CD4-positive, alpha-beta T cell treated with Interleukin-10 for 1 hour (primary cell): ENCODE data around the gene CD22.
"Not testable (repeated sequence)": the region's sequence is repeated elsewhere in the genome, so short reads cannot be mapped to it uniquely, and the experiment has no call there.

Experiments used
- DNase-seq: peaks from one replicate; pipeline ENCODE4 v3.0.0-alpha.2; 2020

The CD22 gene

GRCh38 chr19:35362261-35363000 is 33.4 kb downstream of the CD22 start:
- no peak for DNase-seq

DNA sequence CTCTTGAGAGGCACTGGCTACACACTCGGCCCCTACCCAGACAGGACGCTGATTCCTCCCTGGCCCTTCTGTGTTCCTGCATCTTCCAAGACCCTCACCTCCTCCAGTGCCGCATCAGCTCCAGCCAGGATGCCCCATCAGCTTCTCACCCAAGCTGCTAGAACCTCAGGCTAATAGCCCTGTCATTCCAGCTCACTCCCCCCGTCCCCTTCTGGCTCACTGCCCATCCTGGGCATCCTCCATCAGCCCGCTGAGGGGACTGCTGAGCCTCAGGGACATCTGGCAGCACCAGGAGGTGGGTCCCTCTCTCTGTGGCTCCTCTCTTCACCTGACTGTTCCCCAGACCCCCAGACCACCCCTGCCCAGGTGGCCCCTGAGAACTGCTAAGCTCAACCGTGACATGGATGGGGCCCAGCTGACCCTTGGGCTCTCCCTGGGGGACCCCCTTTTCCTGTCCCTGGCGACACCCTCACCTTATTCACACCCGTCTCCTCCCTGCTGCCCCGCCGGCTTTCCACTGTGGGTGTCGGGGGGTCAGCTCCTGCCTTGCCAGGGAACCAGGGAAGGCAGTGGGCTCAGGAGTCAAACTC is 34.1 kb downstream of the CD22 start:
- DNase-seq: no peak

GRCh38 chr19:35363711-35364425 is 34.9 kb downstream of the CD22 start:
- DNase-seq: no peak

GRCh38 chr19:35365303-35365702 is 36.3 kb downstream of the CD22 start:
- no peak for DNase-seq

- DNase-seq: no peak
Measured at GRCh38 chr19:35368378-35368777, 39.4 kb downstream of the CD22 start.

DNA sequence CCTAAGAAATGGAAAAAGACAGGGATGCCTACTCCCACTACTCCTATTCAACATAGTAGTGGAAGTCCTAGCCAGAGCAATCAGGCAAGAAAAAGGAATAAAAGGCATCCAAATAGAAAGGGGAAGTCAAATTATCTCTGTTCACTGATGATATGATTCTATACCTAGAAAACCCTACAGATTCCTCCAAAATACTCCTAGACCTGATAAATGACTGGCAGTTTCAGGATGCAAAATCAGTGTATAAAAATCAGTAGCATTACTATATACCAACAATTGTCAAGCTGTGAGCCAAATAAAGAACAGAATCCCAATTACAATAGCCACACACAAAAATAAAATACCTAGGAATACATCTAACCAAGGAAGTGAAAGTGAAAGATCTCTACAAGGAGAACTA is 40.5 kb downstream of the CD22 start:
- no peak for DNase-seq

DNA sequence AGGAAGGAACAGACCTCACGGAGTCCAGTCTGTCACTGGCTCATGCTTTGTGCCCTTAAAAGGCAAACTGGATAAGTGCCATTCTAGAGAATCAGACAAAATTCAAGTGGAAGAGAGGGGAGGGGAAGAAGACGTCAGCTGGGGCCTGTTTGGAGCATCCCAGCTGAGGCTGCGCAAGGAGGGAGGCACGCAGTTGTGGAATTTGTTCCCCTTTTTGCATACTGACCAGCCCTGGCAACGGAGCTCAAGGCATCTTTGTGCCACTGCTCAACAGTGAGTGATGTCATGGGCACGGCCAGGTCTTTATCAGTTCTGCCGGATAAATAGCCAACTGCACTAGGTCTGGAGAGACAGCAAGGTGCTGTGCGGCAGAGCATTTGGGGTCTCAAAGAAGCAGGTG is 41.7 kb downstream of the CD22 start, which contains the start of gene GPR42:
Gene GPR42, plus strand, starts transcription at position 347 of the 400 bp plus-strand sequence. CDS start 292 bp downstream, outside the sequence.
- DNase-seq: no peak

- DNase-seq: no peak
Measured at GRCh38 chr19:35373492-35373891, 44.5 kb downstream of the CD22 start.

DNA sequence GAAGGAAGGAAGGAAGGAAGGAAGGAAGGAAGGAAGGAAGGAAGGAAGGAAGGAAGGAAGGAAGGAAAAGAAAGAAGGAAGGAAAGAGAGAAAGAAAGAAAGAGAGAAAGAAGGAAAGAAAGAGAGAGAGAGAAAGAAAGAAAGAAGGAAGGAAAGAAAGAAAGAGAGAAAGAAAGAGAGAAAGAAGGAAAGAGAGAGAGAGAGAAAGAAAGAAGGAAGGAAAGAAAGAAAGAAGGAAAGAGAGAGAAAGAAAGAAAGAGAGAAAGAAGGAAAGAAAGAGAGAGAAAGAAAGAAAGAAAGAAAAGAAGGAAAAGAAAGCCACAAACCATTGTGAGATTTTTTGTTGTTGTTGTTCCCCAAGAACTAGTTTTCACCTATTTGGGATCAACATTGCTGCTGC is 45.0 kb downstream of the CD22 start:
- not testable (repeated sequence) for DNase-seq

DNA sequence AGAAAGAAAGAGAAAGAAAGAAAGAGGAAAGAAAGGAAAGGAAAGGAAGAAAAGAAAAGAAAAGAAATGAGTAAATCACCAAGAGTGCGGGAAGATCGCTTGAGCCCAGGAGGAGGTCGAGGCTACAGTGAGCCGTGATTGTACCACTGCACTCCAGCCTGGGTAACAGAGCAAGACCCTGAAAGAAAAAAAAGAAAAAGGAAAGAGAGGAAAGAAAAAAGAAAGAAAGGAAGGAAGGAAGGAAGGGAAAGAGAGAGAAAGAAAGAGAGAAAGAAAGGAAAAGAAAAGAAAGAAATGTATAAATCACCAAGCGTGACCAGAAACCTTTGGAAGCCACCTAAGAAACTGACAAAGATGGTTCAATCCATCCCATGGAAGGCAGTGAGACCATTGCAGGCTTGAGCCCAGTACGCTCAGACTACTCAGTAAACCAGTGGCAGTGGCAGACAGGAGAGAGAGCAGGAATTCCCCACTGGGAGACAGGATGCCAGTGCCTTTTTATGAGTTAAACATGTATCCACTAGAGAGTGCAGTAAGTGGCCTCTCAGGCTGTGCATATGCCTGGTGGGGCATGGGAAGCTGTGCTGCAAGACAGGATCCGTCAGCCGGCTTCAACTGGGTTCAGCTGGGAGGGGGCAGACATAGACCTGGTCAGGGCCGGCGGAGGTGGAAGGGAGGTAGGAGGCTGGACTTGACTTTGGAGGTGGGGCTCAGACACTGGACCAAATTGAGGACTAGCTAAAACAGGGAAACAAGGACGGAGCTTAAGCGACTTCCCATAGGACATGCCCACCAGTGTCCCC is 46.7 kb downstream of the CD22 start:
- DNase-seq: no peak

GRCh38 chr19:35377656-35378055 is 48.7 kb downstream of the CD22 start:
- DNase-seq: no peak

- no peak for DNase-seq
Measured at GRCh38 chr19:35378356-35378755, 49.4 kb downstream of the CD22 start.

DNA sequence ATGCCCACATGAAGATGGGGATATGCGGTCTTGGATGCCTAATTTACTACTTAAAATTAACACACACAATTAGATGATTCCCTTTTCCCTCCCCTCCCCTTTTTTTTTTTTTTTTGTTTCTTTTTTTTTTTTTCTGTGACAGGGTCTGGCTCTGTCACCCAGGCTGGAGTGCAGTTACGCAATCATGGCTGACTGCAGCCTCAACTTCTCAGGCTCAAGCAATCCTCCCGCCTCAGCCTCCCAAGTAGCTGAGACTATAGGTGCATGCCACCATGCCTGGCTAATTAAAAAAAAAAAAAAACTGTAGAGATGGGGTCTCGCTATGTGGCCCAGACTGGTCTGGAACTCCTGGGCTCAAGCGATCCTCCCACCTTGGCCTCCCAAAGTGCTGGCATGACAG is 50.6 kb downstream of the CD22 start:
- not testable (repeated sequence) for DNase-seq

DNA sequence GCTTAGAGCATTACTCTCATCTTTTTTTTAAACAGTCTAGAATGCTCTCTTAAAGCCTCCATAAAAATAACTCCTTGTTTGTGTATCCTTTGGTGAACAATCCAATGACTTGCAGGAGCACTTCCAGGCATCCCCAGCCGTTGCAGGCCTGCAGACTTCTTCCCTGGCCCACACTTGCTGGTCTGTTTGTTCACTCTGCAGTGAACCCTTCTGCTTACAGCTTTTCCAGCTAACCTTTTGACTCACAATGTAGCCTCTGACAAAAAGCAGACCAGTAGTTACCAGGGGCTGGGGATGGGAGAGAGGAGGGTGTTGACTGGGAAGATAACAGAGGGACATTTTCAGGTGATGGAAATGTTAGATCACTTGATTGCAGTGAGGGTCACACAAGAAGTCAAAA is 51.0 kb downstream of the CD22 start:
- no peak for DNase-seq

DNA sequence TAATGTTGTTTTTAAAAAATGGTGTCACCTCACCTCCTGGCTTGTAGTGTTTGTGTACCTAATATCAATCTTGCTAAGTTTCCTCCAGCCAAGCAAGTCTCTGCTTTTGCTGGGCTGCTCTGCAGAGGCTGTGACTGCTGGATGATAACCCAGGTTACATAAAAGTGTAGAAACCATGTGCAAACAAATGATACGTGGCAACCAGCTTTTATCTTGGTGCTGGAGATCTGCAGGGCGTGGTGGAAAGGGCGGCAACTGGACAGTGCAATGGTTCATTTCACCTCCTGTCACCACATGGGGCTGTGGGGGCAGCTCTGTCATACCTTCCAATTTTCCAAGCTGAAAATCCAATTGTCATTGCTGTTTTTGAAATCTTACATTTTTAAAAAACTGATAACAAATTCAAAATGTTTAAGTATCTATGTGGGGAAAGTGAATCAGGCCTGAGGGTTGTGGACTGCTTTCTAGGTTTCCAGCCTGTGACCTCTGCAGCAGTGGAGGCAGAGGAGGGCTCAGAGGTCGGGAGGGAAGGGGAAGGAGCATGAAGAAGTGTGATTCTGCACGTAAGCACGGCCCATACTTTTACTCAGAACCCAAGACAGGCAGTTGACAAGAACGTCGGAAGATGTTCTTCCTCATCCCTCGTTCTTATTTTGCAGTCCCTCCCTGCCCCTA is 51.6 kb downstream of the CD22 start:
- no peak for DNase-seq

DNA sequence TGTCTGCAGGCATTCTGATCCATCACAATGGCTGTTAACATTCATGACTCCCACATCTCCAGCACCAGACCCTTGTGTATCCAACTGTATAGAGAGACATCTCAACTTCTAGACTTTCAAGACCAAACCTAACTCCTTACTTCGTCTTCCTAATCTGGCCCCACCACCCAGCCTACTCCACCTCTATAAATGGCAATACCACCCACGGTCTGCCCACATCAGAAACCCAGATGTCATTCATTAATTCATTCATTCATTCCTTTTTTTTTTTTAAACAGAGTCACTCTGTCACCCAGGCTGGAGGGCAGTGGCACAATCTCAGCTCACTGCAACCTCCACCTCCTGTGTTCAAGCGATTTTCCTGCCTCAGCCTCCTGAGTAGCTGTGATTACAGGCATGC is 52.3 kb downstream of the CD22 start:
- no peak for DNase-seq

DNA sequence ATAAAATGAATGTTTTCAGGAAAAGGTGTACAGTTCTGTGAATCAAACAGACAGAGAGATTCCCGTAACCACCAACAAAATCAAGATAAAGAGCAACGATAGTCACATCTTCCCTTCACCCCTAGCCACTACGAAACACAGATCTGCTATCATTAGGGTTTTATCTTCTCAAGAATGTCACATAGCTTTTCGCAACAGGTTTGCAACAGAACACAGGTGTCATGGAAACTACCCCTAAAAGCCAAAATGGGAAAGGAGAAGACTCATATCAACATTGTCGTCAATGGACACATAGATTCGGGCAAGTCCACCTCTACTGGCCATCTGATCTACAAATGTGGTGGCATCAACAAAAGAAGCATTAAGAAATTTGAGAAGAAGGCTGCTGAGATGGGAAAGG is 52.9 kb downstream of the CD22 start:
- DNase-seq: no peak

GRCh38 chr19:35383536-35383935 is 54.5 kb downstream of the CD22 start:
- no peak for DNase-seq

DNA sequence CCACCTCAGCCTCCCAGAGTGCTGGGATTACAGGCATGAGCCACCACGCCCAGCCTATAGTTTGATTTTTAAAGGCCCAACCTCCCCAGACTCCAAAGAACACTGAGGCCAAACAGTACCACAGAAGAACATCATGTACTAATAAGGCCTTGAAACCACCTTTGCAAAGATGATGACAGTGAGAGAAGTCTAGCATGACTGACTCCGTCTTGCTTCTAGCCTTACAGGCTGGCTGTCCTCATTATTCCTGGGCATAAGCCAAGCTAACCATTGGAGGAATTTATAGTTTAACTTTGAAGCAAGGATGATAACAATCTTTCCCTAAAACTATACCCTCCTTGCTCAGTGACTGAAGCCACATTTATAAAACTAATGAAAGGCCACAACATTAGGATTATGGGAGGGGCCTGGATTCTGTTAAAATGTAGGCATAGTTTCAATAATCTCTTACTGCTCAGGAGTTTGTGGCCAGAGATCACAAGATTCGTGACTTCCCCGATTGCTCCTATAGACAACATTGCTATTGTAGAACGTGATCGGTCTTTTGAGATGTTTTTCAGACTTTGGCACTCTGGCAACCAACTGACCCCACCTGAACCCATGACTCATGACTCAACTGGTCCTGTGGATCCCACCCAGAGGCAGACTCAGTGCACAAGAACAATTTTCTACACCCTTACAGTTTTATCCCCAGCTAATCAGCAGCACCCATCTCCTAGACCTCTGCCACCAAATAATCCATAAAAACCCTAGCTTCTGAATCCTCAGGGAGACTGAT is 59.5 kb downstream of the CD22 start:
- DNase-seq: no peak

DNA sequence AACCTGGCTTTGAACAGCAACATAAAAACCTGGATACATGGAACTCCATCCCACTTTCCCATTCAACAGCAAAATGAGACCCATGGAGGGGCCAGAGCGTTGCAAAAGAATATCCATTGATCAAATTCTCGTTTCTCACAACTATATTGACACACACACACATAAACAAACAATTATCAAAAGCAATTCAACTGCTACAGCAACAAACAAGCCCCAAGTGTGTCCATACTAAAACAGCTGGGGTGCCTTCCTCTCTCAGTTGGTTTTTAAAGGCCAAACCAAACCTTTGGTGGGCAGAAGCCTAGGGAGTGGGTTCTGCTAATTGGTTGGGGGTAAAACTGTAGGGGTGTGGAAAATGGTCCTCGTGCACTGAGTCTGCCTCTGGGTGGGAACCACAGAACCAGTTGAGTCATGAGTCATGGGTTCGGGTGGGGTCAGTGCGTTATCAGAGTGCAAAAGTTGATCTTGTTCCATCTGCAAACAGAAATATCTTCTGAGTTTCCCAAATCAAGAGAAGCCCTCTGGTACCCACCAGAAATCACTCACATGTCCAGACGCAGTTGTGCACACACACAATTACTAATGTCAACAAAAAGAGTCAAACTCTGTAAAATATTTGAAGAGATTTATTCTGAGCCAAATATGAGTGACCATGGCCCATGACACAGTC is 60.3 kb downstream of the CD22 start:
- DNase-seq: no peak
